GM20431 (cell line): Measurements from ENCODE around the gene CAMK1.

Experiments
- in situ Hi-C: fragments of 300-500 bp; cut with MseI, MboI; formaldehyde crosslinking; loops from one replicate; pipeline ENCODE4 v1.15.0; 2020; ENCODE audit warnings: low sequenced_read_pairs; ENCODE audit not compliant: unreplicated experiment

Gene CAMK1

DNA sequence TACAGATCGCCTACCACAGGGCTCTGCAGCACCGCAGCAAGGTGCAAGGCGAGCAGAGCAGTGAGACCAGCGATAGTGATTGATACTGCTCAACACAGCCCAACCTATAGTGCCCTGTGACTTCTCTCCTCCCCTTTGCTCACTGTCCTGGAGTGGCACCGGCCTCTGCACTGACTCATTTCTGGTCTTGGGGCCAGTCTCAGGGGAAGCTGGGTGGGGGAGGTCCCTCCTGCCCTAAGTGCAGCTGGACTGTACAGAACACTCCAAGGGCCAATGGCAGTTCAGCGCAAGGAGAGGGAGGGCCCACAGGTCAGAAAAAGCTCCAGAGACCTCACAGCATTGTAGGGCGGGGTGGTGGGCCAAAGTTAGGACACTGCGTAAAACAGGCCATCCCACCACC, 22.5 kb downstream of the CAMK1 start:
- in situ Hi-C loops = no loop called here

DNA sequence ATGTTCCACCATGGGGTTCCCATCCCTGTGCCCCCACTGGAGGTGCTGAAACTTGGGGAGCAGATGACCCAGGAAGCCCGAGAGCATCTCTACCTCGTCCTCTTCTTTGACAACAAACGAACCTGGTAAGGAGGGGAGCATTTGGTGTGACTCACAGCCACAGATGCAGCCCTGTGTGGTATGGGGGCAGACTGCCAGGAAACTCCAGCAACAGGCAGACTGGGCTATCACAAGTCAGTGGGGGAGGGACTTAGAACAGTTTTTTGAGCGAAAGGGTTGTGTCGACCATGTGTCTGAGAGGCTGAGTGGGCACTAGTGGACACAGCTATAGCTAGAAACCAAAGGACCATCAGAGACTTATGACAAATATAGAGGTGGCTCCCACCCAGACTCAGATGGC, 23.4 kb downstream of the CAMK1 start:
- in situ Hi-C loops = no loop called here

DNA sequence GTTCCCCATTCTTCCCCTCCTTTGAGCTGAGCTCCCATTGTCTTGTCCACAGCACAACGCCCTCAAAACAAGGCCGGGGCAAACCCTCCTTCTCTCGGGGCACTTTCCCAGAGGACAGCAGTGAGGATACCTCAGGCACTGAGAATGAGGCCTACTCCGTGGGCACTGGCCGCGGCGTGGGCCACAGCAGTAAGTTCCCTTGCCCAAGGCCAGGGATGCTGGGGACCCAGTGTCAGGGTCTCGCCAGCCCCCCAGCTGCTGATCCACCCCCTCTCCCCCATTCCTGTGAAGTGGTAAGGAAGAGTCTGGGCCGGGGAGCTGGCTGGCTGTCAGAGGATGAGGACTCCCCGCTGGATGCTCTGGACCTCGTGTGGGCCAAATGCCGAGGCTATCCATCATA, 24.2 kb downstream of the CAMK1 start:
- in situ Hi-C loops = no loop called here

DNA sequence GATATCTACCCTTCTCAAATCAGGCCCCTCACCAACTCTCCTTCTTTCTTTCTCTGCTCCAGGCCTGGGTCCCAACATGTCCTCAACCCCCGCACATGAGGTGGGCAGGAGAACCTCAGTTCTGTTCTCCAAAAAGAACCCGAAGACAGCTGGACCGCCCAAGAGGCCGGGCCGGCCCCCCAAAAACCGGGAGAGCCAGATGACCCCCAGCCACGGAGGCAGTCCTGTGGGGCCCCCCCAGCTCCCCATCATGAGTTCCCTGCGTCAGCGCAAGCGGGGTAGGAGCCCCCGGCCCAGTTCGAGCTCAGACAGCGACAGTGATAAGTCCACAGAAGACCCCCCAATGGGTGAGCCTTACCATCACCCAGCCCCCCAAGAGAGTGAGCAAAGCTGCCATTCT, 25.6 kb downstream of the CAMK1 start:
- in situ Hi-C loops = no loop called here

DNA sequence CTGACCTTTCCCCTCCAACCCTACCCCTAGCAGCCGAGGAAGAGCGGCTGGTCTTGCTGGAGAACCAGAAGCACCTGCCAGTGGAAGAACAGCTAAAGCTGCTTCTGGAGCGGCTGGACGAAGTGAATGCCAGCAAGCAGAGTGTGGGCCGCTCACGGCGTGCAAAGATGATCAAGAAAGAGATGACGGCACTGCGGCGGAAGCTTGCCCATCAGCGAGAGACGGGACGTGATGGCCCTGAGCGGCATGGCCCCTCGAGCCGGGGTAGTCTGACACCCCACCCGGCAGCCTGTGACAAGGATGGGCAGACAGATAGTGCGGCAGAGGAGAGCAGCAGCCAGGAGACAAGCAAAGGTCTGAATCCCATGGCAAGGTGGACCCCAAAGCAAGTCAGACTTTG, 26.2 kb downstream of the CAMK1 start:
- in situ Hi-C loops = no loop called here

DNA sequence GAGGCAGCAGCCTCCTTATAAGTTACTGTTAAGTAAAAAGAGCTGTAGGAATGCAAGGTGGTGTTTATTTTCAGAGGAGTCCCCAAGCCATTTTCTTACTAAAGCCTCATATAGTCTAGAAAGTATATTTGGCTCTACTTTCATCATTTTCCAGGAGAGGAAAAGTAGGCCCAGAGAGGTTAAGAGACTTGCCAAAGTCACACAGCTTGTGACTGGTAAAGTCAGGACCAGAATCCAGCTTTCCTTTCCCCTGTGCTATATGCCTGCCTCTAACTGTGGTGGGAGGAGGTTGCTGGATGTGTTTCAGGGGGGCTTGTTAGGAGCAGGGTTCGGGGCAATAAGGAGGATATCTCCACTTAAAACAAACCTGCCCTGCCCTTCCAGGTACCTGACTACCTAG, 27.2 kb downstream of the CAMK1 start:
- in situ Hi-C loops = no loop called here

DNA sequence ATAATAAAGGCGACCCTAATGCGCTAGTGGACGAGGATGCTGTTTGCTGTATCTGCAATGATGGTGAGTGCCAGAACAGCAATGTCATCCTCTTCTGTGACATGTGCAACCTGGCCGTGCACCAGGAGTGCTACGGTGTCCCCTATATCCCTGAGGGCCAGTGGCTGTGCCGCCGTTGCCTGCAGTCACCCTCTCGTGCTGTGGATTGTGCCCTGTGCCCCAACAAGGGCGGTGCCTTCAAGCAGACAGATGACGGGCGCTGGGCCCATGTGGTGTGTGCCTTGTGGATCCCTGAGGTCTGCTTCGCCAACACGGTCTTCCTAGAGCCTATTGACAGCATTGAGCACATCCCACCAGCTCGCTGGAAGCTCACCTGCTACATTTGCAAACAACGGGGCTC, 30.6 kb downstream of the CAMK1 start:
- in situ Hi-C loops = no loop called here

DNA sequence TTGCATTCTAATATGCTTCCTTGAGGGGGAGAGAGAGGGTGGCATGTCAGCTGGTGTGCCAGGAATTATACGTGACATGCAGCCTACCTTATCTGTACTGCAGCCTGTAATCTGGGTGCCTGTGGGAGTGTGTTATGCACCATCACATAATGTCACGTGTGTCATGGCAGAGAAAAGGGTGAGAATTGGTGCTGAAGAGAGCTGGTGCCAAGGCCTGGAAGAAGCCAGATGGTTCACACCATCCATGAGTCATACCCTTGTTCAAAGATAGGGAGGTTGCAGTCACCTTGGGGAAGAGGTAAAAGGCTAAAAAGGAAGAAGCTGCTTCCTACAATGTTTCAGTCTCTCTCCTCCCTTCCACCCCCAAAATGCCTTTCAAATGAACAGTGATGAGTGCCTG, 32.9 kb downstream of the CAMK1 start:
- in situ Hi-C loops = no loop called here

DNA sequence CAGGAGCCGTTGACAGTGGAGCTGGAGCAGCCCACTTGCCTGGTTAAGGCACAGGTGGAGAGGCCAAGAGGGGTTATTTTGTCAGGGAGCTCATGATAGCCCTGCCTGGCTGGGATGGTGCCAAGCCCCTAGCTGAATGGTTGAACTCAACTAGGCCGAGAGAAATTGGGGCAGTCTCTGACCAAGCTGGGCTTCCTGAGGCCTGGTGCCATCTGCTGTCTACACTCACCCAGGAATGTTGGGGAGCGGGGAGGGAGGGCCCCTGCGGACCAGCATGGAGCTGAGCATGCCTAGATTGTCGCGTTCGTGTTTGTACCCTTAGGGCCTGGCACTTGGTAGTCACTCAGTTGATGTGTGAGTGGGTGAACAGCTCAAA, 37.0 kb downstream of the CAMK1 start:
- in situ Hi-C loops = no loop called here

DNA sequence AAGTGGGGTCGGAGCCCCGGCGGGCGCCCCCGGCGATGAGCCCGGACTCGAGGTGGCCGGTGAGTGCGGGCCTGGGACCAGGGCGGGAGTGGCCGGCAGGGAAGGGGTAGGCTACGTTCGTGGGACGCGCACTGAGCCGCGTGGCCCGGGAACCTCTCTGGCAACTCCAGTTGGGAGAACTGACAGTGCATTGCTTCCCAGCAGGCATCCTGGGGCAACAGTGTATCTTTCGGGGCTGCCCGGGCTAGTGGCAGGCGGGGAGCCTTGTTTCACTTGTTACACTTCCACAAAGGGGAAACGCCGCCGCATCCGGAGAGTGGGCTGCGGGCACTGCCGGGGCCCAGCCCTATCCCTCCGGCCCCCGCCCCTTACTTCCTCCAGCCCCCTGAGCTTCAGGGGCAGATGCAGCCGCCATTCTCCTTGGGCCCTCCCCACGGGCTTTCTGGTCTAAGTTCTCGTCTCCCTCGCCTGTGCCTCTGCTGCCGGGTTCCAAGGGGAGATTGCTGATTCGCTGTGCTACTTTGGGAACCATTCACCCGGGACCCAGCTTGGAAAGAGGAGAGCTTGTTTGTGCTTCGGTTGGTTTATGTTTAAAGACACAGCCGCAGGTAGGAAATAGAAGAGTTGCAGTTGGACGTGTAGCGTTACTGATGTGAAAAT, 37.5 kb downstream of the CAMK1 start:
- in situ Hi-C loops = no loop called here

DNA sequence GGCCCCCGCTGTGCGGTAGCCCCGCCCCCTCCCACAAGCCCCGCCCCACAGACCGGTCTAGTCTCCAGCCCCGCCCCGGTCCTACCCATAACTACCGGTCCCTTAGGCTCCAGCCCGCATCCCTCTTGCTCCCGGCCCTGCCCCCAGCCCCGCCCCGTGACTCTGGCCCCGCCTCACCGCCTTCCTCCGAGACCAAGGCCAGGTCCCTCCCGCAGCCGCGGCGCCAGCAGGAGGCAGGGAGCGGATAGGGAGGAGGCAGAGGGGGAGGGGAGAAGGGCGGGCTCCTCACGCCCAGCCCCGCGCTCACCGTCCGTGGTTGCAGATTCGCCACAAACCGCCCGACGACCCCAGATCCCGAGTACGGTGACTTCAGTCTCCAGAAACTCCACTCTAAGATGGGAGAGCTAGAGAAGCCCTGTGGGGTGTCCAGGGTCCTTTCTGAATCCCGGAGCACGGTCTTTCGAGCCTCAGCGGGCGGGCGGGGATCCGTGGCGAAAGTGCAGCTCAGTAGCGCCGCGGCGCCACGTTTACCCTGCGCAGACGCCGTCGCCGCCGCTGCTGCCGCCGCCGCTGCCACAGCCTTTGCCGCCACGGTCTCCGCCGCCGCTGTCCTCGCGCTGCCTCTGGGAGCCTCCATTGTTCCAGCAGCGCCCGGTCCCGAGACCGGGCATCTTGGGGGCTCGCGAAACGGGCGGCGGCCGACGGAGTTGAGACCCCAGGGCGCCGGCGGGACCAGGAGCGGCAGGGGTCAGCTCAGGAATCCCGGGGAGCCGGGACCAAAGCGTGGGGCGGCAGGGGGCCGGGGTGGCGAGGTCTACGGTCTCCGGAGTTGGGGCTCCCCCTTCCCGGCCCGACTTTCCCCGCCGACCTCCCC, 38.3 kb downstream of the CAMK1 start, which contains the start of gene BRPF1:
TSS of gene BRPF1 (plus strand) at position 530 of the 874 bp plus-strand sequence. CDS start 2,406 bp downstream, outside the sequence.
- in situ Hi-C loops = no loop called here

DNA sequence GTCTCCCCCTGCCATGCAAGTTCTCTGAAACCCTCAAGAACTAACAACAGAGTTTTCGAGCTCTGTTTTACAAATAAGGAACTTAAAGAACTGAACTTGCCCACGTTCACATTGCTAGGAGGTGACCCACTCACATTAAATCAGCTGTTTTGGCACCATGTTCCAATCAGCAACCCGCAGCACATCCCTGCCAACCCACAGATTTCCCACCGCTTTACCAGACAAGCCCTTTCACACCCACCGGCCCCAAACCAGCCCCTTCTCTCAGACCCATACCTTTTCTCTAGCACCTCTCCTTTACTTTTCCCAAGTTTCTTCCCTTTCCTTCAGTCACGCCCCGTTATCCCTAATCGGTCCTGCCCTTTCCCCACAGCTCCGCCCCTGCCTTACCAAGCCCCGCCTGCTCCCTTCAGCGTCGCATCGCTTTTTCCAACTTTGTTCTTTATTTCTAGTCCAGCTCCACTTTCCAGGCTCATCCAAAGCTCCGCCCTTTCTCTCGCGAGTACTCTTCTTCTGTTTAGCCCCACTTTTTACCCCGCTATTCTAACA, 39.0 kb downstream of the CAMK1 start:
- in situ Hi-C loops = no loop called here

DNA sequence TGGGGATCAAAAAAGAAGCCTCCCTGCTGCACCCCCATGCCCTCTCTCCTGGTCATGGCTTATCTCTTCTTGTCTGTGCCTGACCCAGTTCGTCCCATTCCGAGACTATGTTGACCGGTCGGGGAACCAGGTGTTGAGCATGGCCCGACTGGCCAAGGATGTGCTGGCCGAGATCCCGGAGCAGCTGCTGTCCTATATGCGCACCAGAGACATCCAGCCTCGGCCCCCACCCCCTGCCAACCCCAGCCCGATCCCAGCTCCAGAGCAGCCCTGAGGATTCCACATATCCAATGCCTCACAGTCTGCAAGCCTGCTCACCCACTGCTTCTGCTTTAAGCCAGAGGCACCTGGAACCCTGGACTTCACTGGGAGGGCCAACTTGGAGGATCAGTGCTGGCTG, 40.3 kb downstream of the CAMK1 start:
- in situ Hi-C loops = no loop called here

DNA sequence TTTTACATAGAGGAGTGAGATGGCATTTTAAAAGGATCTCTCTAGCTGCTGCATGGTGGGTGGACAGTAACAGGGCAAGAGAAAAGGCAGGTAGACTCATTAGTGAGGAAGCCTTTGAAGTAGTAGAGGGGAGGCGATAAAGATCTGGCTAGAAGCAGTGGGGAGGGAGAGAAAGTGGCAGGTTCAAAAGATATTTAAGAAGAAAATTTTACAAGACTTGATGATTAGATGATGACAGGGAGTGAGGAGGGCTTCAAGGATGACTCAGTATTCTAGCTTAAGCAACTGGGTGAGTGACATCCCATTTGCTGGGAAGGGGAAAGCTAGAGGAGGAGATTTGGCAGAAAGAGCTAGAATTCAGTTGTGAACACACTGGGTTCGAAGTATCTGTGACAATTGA, 42.0 kb downstream of the CAMK1 start:
- in situ Hi-C loops = no loop called here

DNA sequence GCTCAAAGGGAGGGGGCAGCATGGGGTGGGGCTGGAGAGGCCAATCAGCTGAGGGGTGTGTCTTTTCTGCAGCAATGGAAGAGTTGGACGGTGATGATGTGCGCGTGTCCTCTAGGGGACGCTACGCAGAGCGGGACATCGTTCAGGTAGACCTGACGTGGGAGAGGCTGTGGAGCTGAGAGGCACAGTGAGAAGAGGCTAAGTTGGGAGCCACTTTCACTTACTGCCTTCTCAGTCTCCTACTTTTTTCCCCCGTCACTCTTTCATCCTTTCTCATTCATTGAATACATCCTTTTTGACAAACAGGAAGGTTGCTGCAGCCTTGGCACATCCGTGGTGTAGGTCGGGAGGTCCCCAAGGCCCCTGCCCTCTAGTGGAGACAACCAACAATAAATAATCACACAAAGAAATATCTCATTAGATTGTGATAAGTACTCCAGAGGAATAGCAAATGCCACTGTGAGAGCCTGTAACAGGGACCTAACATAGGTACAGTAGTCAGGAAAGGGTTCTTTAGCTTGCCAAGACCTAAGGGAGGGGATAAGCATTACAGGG, 42.6 kb downstream of the CAMK1 start:
- in situ Hi-C loops = no loop called here

DNA sequence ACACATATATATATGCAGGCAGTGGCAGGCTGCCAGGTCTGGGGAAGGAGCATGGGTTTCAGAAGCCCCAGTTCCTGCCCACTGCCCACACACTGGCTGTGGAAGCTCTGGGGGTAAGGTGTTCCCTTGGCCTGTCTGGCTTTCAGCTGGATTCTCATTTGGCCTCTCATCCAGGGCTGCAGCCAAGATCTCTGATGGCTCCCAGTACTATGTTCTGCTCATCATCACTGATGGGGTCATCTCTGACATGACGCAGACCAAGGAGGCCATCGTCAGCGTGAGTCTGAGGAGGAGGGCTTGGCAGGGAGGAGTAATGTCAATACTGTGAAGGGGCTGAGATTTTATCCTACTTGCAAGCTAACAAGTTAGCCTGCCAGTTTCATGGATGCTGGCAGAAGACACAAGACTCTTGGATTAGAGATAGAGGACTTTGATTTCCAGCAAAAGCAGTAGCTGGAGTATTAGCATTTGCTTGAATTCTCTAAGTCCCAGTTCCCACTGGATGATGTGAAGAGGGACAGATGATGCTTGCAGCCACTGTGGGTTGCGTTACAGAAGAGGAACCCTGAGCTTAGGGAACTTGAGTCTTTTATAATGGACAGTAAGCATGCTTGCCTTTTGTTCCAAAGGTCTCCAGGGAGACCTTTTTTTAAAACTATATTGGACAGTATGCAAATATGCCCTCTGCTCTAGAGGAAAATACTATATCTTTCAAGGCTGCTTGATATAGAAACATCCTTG, 43.8 kb downstream of the CAMK1 start:
- in situ Hi-C loops = no loop called here

DNA sequence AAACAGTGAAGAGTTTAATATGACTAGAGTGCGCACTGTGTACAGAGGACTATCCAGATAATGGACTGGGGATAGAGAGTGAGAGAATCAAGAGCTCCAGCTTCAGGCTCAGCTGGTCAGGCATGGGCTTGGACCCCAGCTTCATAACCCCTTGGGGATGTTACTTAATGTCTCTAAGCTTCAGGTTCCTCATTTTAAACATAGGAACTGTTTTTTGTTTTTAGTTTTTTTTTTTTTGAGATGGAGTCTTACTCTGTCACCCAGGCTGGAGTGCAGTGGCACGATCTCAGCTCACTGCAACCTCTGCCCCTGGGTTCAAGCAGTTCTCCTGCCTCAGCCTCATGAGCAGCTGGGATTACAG, 48.1 kb downstream of the CAMK1 start:
- in situ Hi-C loops = no loop called here

DNA sequence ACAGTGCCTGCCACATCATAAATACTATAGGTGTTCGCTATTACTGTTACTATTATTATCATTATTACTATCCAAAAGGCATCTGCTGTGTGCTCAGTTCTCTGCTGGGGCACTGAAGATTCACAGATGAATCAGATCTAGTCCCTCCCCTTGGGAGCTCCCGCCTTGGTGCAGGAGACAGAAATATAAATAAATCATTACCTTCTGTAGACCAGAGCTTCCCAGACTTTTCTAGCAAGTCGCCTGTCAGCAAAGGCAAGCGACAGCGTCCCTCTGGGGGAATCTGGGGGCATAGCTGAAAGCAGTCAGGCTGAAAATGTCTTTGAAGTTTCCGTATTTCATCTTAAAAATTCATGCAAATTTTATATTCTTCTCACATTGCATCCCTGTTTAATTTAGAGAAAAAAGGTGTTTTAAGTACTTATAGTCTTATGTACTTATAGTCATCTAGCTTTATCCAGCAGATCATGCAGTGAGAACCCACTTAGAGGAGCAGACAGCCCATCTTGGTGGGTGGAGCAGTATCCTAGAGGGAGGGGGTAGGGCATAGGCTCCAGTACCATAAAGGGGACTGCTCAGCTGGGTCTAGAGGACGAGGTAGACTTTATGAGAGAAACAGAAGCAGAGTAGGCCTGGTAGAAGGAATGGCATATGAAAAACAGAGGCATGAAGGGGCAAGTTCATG, 48.6 kb downstream of the CAMK1 start:
- in situ Hi-C loops = no loop called here

DNA sequence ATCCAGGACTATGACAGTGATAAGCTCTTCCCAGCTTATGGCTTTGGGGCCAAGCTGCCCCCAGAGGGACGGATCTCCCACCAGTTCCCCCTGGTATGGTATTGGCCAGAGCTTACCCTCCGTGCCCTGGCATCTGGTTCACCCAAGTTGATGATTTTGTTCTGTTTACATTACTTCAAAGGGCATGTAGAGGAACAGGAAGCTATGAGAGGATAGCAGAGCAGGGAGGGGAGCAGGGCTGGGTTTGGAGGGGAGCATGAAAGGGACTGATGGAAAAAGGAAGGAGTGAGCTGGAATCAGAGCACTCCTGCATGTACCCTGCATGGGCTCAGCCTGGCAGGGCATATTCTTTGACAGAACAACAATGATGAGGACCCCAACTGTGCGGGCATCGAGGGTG, 51.6 kb downstream of the CAMK1 start:
- in situ Hi-C loops = no loop called here

DNA sequence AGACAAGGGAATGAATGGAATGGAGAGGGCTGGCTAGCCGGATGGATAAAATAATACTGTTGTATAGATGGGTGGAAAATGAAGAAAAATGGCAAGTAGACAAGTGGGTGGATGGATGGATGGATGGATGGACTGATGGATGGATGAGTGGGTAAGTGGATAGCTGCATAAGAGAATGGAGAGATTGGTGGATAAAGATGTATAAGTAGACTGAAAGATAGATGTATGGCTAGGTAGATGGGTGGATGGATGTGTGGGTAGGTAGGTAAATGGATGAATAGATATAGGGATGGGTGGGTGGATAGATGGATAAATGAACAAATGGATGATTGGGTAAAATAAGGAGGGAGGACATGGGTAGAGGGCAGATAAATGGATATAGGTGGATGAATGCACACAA, 52.2 kb downstream of the CAMK1 start:
- in situ Hi-C loops = no loop called here
